NCI-H226 (cell line): Measurements from ENCODE around the gene MIF4GD.

Source experiments
- DNase-seq: peaks from one replicate; pipeline ENCODE4 v3.0.0-alpha.2; 2015

MIF4GD gene

GRCh38 chr17:75288359-75288758 is 17.3 kb upstream of the MIF4GD start:
- DNase-seq, result no peak

DNA sequence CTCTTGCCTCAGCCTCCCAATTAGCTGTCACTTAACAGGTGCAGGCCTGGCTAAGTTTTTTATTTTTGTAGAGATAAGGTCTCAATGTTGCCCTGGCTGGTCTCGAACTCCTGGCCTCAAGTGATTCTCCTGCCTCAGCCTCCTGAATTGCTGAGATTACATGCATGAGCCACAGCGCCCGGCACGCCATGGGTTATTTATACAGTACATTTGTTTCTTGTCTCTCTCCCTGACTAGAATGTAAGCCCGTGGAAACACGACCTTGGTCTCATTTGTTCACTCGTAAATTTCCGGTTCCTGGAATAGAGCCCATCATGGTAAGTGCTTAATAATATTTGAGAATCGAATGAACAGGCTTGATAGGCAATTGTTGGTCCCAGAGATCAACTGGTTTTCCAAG is 16.2 kb upstream of the MIF4GD start:
- no peak for DNase-seq

DNA sequence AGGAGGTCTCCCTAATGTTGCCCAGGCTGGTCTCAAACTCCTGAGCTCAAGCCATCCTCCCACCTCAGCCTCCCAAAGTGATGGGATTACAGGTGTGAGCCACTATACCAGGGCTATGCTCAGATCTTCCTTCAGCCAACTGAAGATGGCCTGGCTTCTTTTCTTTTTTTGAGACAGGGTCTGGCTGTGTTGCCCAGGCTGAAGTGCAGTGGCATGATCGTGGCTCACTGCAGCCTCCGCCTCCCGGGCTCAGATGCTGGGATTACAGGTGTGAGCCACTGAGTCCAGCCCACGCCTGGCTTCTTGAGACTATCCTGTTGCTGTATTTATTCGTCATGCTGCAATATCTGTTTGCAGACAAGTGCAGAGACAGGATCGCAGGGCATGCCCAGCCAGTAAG is 14.1 kb upstream of the MIF4GD start:
- DNase-seq, result no peak

- DNase-seq, result peak; percentile 32
These were observed 9.2 kb upstream of the MIF4GD start for GRCh38 chr17:75280189-75280588.

- peak; percentile 63 for DNase-seq
These were observed 6.6 kb upstream of the MIF4GD start for GRCh38 chr17:75277664-75278071.

- peak; percentile 87 for DNase-seq
These were observed 3.1 kb upstream of the MIF4GD start for GRCh38 chr17:75273977-75274708.

GRCh38 chr17:75272848-75273184 is 1.8 kb upstream of the MIF4GD start:
- no peak for DNase-seq

DNA sequence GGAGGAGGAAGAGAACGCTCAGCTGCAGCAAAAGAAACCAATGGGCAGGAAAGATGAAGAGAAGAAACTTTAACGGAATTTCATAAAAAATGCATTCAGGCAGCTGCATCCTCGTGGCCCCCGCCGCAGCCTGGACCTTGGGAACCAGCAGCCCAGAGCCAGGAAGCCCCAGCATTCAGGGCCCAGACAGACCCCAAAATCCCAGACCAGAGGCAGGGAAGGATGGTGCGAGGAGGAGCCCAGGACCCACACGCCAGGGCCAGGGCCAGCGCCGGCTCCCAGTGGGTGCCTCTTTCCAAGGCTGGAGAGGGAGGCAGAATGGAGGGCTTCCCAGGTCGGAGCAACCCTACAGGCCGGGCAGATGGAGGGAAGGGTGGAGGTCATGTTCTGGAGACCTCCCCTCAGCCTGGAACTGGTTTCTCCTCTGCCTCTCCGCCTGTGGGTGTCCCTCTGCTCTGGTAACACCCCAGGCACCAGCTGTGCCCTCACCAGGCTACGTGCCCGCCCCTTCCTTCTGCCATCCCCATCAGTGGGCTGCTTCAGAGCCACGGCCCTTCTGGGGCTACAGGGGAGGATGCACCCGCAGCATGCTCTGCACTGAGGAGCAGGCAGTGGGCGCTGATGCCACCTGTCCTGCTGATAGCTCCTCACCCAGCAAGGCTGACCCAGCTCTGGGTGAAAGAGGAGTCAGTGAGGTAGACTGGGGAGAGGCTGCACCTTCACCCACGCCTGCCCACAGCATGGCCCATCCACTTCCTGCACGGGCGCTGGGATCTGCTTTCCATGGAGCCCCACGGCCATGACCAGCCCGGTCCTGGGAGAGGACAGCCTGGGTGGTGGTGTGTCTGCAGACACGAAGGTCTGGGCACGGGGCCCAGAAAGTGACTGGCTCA is 1.2 kb upstream of the MIF4GD start:
- peak; percentile 40 for DNase-seq

- no peak for DNase-seq
These were observed 363 bp upstream of the MIF4GD start for GRCh38 chr17:75271233-75271954.

DNA sequence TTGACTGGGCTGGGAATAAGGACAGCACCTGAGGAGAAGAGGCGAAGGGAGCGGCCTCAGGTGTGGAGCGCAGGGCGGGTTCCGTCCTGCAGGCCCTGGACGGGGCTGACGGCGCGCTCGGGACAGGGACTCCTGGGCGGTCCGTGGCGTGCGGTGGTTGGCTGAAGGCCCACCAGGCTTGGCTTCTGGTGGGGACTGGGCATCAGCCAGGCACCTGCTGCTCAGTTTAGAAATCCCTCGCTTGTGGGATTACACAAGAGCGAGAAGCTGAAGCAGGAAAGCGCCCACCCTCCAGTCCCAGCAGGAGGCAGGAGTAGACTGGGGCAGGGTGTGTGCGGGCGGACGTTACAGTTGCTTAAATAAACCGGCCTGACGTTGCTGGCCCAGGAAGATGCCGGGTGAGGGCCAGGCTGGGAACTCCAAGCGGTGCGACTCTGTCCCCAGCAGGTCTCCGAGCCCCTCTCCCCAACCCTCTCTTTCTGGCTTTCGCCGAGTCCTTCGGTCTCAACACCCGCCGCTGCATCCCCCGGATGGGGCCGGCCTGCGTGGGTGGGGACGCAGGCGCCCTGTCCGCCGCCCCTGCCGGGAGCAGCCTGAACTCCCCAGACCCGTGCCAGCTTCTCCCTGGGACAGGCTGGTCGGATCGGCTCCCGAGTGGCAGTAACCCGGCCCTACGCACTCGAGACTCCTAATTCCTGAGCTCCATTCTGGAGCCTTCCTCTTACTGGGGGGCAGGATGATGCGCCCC is 639 bp downstream of the MIF4GD start:
- peak; percentile 74 for DNase-seq

GRCh38 chr17:75269844-75270217 is 1.2 kb downstream of the MIF4GD start:
- DNase-seq, result no peak

DNA sequence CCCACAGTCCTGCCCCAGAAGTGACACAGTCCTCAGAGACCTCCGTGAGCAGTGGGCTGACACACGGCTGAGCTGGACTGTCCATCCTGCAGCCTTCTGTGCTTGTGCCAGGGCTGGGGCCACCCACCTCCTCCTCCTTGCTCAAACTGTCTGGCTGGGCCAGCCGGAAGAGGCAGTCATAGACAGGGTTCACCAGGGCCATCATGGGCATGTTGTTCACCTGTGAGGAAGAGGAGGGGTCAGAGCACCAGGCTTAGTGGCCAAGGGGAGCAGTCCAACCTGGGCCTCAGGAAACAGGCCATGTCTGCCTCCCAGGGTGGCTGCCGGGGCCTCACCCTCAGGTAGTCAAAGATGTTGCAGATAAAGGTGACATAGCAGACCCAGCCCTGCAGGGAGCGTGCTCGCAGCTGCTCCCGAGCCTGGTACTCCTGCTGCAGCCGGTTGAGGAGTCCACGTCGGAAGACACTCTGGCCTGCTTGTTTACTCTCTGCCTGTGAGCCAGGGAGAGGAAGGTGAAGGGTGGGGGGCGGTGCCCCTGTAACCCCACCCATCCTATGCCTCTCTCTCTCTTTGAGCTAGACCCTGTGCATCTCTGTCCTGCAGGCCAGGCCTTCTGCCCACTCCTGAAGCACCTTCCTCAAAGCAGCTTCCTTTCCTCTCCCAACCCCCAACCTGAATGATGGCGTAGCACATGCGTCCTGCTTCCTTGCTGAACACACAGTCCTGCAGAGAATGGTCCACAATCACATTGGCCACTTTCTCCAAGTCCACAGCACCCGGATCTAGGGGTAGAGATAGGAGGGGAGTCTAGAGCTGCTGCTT is 3.4 kb downstream of the MIF4GD start:
- DNase-seq, result no peak

DNA sequence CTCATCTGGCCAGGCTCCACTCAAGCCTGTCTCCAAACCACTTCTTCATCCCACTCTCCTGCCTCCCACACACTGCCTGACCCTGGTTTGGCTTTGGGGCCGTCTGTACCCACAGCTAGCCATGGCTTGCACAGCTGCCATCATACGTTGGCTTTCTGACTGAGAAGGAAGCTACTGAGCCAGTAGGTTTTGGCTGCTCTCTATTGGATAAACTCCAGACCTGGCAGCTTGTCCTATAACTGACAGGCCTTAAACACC is 3.9 kb downstream of the MIF4GD start:
- no peak for DNase-seq

DNA sequence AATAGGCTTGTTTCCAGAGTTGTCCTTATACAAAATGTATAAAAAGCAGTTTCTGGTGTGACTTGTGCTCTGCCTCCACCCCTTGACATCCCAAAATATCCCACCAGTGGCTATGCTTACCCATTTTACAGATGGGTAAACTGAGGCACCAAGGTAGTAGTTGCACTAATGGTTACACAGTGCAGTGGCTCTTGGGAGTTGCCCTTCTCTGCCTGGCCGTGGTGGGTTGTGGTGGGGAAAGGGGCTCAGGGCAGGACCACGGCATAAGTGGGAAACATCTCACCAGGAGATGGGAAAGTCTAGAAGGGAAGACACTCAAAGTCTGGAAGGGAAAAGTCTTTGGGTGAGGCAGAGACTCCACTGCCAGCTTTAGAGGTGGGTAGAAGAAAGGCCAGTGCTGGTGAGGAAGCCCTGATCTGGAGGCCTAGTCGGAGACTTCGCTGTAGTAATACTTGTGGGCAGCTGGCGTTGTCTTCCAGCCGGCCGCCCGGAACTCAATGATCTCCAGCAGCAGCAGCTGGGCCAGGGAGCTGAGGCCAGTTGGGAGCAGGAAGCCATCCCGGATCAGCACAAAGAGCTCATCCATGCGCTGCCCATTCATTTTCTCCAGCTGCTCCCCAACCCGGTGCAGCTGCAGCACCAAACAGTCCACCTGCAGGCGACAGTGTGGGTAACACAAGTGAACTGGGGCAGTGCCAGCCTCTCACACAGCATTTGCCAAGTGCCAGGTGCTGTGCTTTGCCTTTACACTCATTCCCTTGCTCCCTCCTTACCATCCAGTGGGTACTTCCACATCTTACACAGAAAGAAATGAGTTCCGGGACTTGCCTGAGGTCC is 4.5 kb downstream of the MIF4GD start:
- no peak for DNase-seq

- no peak for DNase-seq
These were observed 5.3 kb downstream of the MIF4GD start for GRCh38 chr17:75265614-75266315.

- DNase-seq, result no peak
These were observed 8.0 kb downstream of the MIF4GD start for GRCh38 chr17:75263055-75263454.

- DNase-seq, result no peak
These were observed 8.9 kb downstream of the MIF4GD start for GRCh38 chr17:75262112-75262606.

DNA sequence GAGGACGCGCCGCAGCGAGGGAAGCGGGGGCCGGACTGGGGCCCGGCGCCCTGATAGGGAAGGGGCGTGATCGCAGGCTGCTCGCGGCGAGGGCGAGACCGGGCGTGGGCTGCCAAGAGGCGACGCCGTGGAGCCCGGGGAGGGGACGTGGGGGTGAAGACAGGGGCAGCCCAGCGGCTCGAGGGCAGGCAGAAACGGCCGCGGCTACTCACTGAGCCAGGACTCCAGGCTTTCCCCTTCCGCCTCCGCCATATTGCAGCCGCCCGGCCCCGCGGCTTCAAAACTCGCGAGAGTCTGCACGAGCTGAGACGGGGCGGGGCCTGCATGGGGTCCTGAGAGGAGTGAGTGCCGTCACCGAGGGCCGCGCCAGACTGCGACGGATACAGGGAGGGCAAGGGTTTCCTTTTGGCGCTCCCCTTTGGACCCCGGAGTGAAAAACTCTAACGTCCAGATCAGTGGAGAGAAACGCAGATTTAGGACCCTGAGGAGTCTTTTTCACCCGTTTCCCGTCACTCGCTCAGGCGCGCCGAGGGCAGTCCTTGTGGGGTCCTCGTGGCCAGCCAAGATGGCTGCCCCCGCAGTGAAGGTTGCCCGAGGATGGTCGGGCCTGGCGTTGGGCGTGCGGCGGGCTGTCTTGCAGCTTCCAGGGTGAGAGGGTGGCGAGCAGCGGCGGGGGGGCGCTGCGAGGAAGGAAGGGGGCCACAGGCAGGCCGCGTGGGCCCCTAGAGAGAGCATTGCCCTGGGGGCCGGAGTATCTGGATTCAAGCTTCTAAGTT is 9.5 kb downstream of the MIF4GD start, which contains the start of the genes GGA3 and MRPS7:
Gene GGA3 (minus strand): TSS at position 271 of the 776 bp plus-strand sequence. CDS start 19 bp downstream, at position 252.
Gene MRPS7 (plus strand): TSS at position 544 of the 776 bp plus-strand sequence. CDS start 22 bp downstream, at position 566.
- peak; percentile 85 for DNase-seq

GRCh38 chr17:75260641-75261335 is 10.2 kb downstream of the MIF4GD start:
- DNase-seq, result no peak
